Pancreas (tissue), 10 donors: Measurements from ENCODE around the gene RXRA. TPM values are rescaled to one million over a fixed set of nuclear protein-coding genes. Genes with fewer than 3 reads are reported as not detected.

Source experiments
- ATAC-seq, 4 donors: fragments of 200-7000 bp; cut with Tn5 transposase; one replicate each; pipeline versions ENCODE4 v1.8.0 to v1.9.1; 2020; ENCODE audit warnings: mild to moderate bottlenecking in 4 of 4, moderate library complexity in 4 of 4
- DNase-seq, 6 donors: peaks; one replicate each; pipeline ENCODE4 v3.0.0-alpha.2; 2020
- FAIRE-seq: peaks from 2 replicates; lab custom pipeline; 2012; peaks lifted over from hg19 to GRCh38; lab: Jason Lieb, UNC
- H3K27ac ChIP-seq, 4 donors: fragments of 200-600 bp; sonication (generic); 1 replicate in 3 of 4; 2 replicates in 1 of 4; pipeline versions ENCODE4 v1.5.0 to v1.8.0; 2020
- H3K27me3 ChIP-seq, 4 donors: fragments of 200-600 bp; one replicate each; pipeline ENCODE4 v1.8.0; 2021
- H3K36me3 ChIP-seq, 3 donors: fragments of 200-600 bp; sonication (generic) in 1 of 3; one replicate each; pipeline versions ENCODE4 v1.5.0 to v1.8.0; 2020 to 2021
- H3K4me1 ChIP-seq, 3 donors: fragments of 200-600 bp; one replicate each; pipeline ENCODE4 v1.8.0; 2021
- H3K4me3 ChIP-seq, 4 donors: fragments of 200-600 bp; sonication (generic) in 2 of 4; one replicate each; pipeline versions ENCODE4 v1.5.0 to v1.8.0; 2020 to 2021
- H3K9me3 ChIP-seq, 4 donors: fragments of 200-600 bp; one replicate each; pipeline ENCODE4 v1.8.0; 2021
- CTCF ChIP-seq, 4 donors: fragments of 200-600 bp; sonication (generic) in 3 of 4; IDR thresholded peaks; one replicate each; pipeline versions ENCODE4 v1.5.0 to v1.8.0; 2021; ENCODE audit warnings: antibody characterized with exemption in 4 of 4
- WGBS, 2 donors: extraction: QIAGEN DNeasy Blood & Tissue Kit; methylation state at CpG; one replicate each; pipeline ENCODE4 v1.1.7; 2013; 5-methylcytosine and 5-hydroxymethylcytosine counted together
- intact Hi-C, 3 donors: fragments of 100-400 bp; cut with DNase I; formaldehyde crosslinking; loops; one replicate each; pipeline versions ENCODE4 v1.11.1 to v1.14.2; 2022
- polyA plus RNA-seq, 2 donors: library from polyadenylated mRNA; stranded (reverse); fragments of 200-250 nt; gene quantifications; one replicate each; pipeline ENCODE4 v1.2.3, GENCODE V29; 2013
- total RNA-seq, 6 donors: library from RNA; stranded (reverse); fragmentation: NEBNext Ultra II Directional in 4 of 6; extraction: Animal tissue kit (Norgen Biotek cat#: 25700) in 4 of 6; gene quantifications; one replicate each; pipeline versions ENCODE4 v1.2.1 to v1.2.4, GENCODE V29; 2021 to 2023
- donor health status: healthy with polysubstance abuse.
- donor health status: DM: no; HTN: no; CAD: no; lungs with moderate emphysema.
- donor health status: DM: no; HTN: no; CAD: no.
- donor health status: control.
- donor health status: control.
- donor health status: Bipolar disorder and iron deficiency.
- donor health status: DM: yes; HTN: yes; CAD: no.
- donor health status: DM: no; HTN: no; CAD: no.
- donor health status: DM: no; HTN: no; CAD: no.
- donor health status: DM: yes; HTN: yes; CAD: no.

Gene RXRA
- total and polyA plus RNA-seq, 8 donors = 20.2 to 35.1 (median 22.9) TPM

GRCh38 chr9:134476942-134477335, 150.7 kb downstream of the RXRA start:
- H3K27ac ChIP-seq = no peak overlapping the region
- no peak for FAIRE-seq
- TF ChIP-seq CTCF (IDR thresholded peaks at IDR 0.05) = no peak

GRCh38 chr9:134477342-134477925, 151.2 kb downstream of the RXRA start:
- Histone ChIP-seq H3K36me3 (no peaks in the 10 kb centered on the region), H3K4me3 (no peak overlapping the region), H3K27me3 (no peaks in the 10 kb centered on the region), H3K27ac (no peak overlapping the region), H3K4me1 (no peaks in the 10 kb centered on the region), H3K9me3 (no peaks in the 10 kb centered on the region)
- TF ChIP-seq CTCF (IDR thresholded peaks at IDR 0.05) = no peak
- ATAC-seq (peak in 2 of 4 donors; percentile 24 to 63), DNase-seq (peak in 1 of 6 donors; percentile 31), FAIRE-seq (no peak)
- intact Hi-C loops = no loop called here
- 75 to 81% methylated on average over 15 of the region's 15 CpGs for WGBS, 2 donors

More at GRCh38 chr9:134476942-134477335, 150.7 kb downstream of the RXRA start:
- H3K27me3 ChIP-seq = no peaks in the 10 kb centered on the region
- DNase-seq (peak in 1 of 6 donors; percentile 54), ATAC-seq (no peak)
- no peaks in the 10 kb centered on the region for H3K36me3 ChIP-seq
- H3K4me3 ChIP-seq = no peak overlapping the region
- whole genome bisulfite sequencing, 2 donors = 89 to 92% methylated on average over 15 of the region's 15 CpGs
- no peaks in the 10 kb centered on the region for H3K4me1 ChIP-seq
- no peaks in the 10 kb centered on the region for H3K9me3 ChIP-seq
- intact Hi-C loops = no loop called here

- H3K36me3 ChIP-seq = no peaks in the 10 kb centered on the region
- peak in 1 of 6 donors; percentile 42 for DNase-seq
- no peak overlapping the region for H3K4me3 ChIP-seq
- ATAC-seq = no peak
- intact Hi-C loops = no loop called here
- TF ChIP-seq CTCF (IDR thresholded peaks at IDR 0.05) = no peak
- FAIRE-seq = no peak
- H3K9me3 ChIP-seq = no peaks in the 10 kb centered on the region
- WGBS, 2 donors = 82 to 84% methylated on average over 14 of the region's 14 CpGs
- no peaks in the 10 kb centered on the region for H3K4me1 ChIP-seq
- no peak overlapping the region for H3K27ac ChIP-seq
- H3K27me3 ChIP-seq = no peaks in the 10 kb centered on the region
Observed at GRCh38 chr9:134477927-134478326, 151.7 kb downstream of the RXRA start.

GRCh38 chr9:134481762-134482161, 155.5 kb downstream of the RXRA start:
- Histone ChIP-seq H3K27ac (no peak overlapping the region), H3K9me3 (no peaks in the 10 kb centered on the region), H3K27me3 (no peaks in the 10 kb centered on the region), H3K4me3 (no peak overlapping the region), H3K36me3 (no peaks in the 10 kb centered on the region), H3K4me1 (no peaks in the 10 kb centered on the region)
- 59 to 78% methylated on average over 7 of the region's 7 CpGs for WGBS, 2 donors
- peak in 1 of 6 donors; percentile 40 for DNase-seq
- no peak for ATAC-seq
- FAIRE-seq = no peak
- TF ChIP-seq CTCF (IDR thresholded peaks at IDR 0.05) = no peak
- intact Hi-C loops = no loop called here

- ATAC-seq (no peak), DNase-seq (peak in 1 of 6 donors; percentile 26), FAIRE-seq (no peak)
- 63 to 76% methylated on average over 10 of the region's 10 CpGs for WGBS, 2 donors
- intact Hi-C loops = no loop called here
- H3K36me3 ChIP-seq = no peaks in the 10 kb centered on the region
- no peaks in the 10 kb centered on the region for H3K9me3 ChIP-seq
- H3K27me3 ChIP-seq = no peaks in the 10 kb centered on the region
- H3K4me1 ChIP-seq = no peaks in the 10 kb centered on the region
- no peak overlapping the region for H3K27ac ChIP-seq
- TF ChIP-seq CTCF (IDR thresholded peaks at IDR 0.05) = no peak
- no peak overlapping the region for H3K4me3 ChIP-seq
Observed at GRCh38 chr9:134482226-134482625, 156.0 kb downstream of the RXRA start.
